Activated gamma-delta T cell treated with Interleukin-2 at 50 U/mL for 16 hours (primary cell): ENCODE data around the gene ALK.
"Not testable (repeated sequence)": the region's sequence is repeated elsewhere in the genome, so short reads cannot be mapped to it uniquely, and the experiment has no call there.

ENCODE experiments used
- DNase-seq: peaks from one replicate; pipeline ENCODE4 v3.0.0-alpha.2; 2020

The ALK gene

GRCh38 chr2:29255004-29255403, 666.4 kb downstream of the ALK start:
- no peak for DNase-seq

GRCh38 chr2:29253495-29254275, 667.7 kb downstream of the ALK start:
- not testable (repeated sequence) for DNase-seq

GRCh38 chr2:29253026-29253425, 668.4 kb downstream of the ALK start:
- DNase-seq: no peak

GRCh38 chr2:29251406-29251805, 670.0 kb downstream of the ALK start:
- DNase-seq: no peak

GRCh38 chr2:29250977-29251376, 670.4 kb downstream of the ALK start:
- DNase-seq: no peak

- no peak for DNase-seq
Observed at GRCh38 chr2:29249666-29250253, 671.6 kb downstream of the ALK start.

- no peak for DNase-seq
Observed at GRCh38 chr2:29247336-29247914, 674.0 kb downstream of the ALK start.

- no peak for DNase-seq
Observed at GRCh38 chr2:29246383-29247300, 674.7 kb downstream of the ALK start.

- no peak for DNase-seq
Observed at GRCh38 chr2:29245742-29246382, 675.5 kb downstream of the ALK start.

GRCh38 chr2:29245035-29245741, 676.2 kb downstream of the ALK start:
- DNase-seq: not testable (repeated sequence)

- no peak for DNase-seq
Observed at GRCh38 chr2:29242621-29243375, 678.6 kb downstream of the ALK start.

GRCh38 chr2:29241955-29242565, 679.3 kb downstream of the ALK start:
- no peak for DNase-seq

GRCh38 chr2:29241341-29241740, 680.0 kb downstream of the ALK start:
- no peak for DNase-seq

GRCh38 chr2:29240601-29241000, 680.8 kb downstream of the ALK start:
- no peak for DNase-seq

GRCh38 chr2:29239209-29239960, 682.0 kb downstream of the ALK start:
- no peak for DNase-seq

- DNase-seq: no peak
Observed at GRCh38 chr2:29238497-29238896, 682.9 kb downstream of the ALK start.

GRCh38 chr2:29236074-29236473, 685.3 kb downstream of the ALK start:
- no peak for DNase-seq

- no peak for DNase-seq
Observed at GRCh38 chr2:29235411-29235810, 686.0 kb downstream of the ALK start.

GRCh38 chr2:29233428-29233827, 688.0 kb downstream of the ALK start:
- no peak for DNase-seq

GRCh38 chr2:29232041-29232440, 689.3 kb downstream of the ALK start:
- DNase-seq: no peak
